ENCODE measurements around the gene MDC1.
A peak's percentile ranks its signal among the peaks of the same experiment; 100 is the strongest.

The MDC1 gene

GRCh38 chr6:30696432-30696831, 20.6 kb downstream of the MDC1 start:
- no peak for DNase-seq

- DNase-seq = peak; percentile 5
Observed at GRCh38 chr6:30691208-30691847, 25.8 kb downstream of the MDC1 start.

- DNase-seq = peak; percentile 76
Observed at GRCh38 chr6:30690403-30691207, 26.5 kb downstream of the MDC1 start, which contains the start of gene NRM. Gene NRM, minus strand, starts transcription at chr6:30690984. Its CDS starts 10 bp downstream, at chr6:30690974.

- no peak for DNase-seq
Observed at GRCh38 chr6:30689985-30690384, 27.1 kb downstream of the MDC1 start.

- DNase-seq = no peak
Observed at GRCh38 chr6:30689022-30689865, 27.8 kb downstream of the MDC1 start.

GRCh38 chr6:30688569-30688968, 28.5 kb downstream of the MDC1 start:
- DNase-seq = no peak

GRCh38 chr6:30687659-30688431, 29.2 kb downstream of the MDC1 start:
- no peak for DNase-seq

- DNase-seq = peak; percentile 51
Observed at GRCh38 chr6:30686908-30687658, 30.0 kb downstream of the MDC1 start.

- peak; percentile 5 for DNase-seq
Observed at GRCh38 chr6:30686009-30686907, 30.8 kb downstream of the MDC1 start, which contains the start of gene PPP1R18. Gene PPP1R18, minus strand, starts transcription at chr6:30686645. Its CDS starts 627 bp downstream, at chr6:30686018.

- no peak for DNase-seq
Observed at GRCh38 chr6:30685157-30686008, 31.7 kb downstream of the MDC1 start.

- DNase-seq = no peak
Observed at GRCh38 chr6:30684386-30685156, 32.5 kb downstream of the MDC1 start.

- no peak for DNase-seq
Observed at GRCh38 chr6:30683980-30684338, 33.1 kb downstream of the MDC1 start.

- DNase-seq = no peak
Observed at GRCh38 chr6:30683183-30683979, 33.7 kb downstream of the MDC1 start.

GRCh38 chr6:30682143-30683117, 34.7 kb downstream of the MDC1 start:
- DNase-seq = no peak

GRCh38 chr6:30681766-30682142, 35.3 kb downstream of the MDC1 start:
- DNase-seq = no peak

- no peak for DNase-seq
Observed at GRCh38 chr6:30679765-30680535, 37.1 kb downstream of the MDC1 start.

All from NCI-H774 (cell line).